ENCODE data around the gene ANTXRL.
"Not testable (repeated sequence)": the region's sequence is repeated elsewhere in the genome, so short reads cannot be mapped to it uniquely, and the experiment has no call there.

The ANTXRL gene

GRCh38 chr10:46273506-46274477 is 13.0 kb upstream of the ANTXRL start:
- DNase-seq (ENCODE audit: low read depth, low spot score): no peak

- DNase-seq (ENCODE audit: low read depth, low spot score): no peak
These were observed 9.0 kb upstream of the ANTXRL start for GRCh38 chr10:46277840-46278239.

GRCh38 chr10:46282421-46282831 is 4.4 kb upstream of the ANTXRL start:
- not testable (repeated sequence) for DNase-seq (ENCODE audit: low read depth, low spot score)

DNA sequence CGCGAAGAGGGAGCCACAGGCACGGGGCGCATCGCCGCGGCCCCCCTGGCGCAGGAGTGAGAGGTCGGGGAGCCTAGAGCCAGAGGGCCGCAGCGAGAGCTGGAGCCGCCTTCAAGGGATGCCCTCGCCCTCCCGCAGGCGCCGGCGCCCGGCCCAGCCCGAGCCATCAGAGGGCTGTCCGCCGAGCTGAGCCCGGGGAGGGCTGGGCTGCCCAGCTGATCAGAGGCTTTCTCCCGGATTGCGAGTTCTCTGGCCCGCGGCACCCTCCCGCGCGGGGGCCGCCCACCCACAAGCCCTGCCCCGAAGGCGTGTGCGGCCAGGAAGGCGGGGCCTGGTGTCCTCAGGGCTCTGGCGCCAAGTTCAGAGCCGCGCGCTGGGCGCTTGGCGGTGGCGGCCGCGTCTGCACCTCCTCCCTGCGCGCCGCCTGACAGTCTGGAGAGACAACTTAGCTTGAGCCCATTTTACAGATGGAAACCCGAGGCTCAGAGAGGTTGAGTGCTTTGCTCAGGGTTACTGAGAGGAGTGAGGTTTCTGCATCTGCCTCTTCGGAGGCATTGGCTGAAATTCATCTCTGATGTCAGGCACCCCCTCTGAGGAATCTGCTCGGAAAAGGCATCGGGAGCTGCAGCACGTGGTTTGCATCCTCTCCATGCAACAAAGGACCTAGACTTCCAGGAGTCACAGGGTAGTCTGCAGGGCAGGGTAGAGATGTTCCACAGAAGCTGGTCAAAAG is 3.8 kb upstream of the ANTXRL start:
- no peak for DNase-seq (ENCODE audit: low read depth, low spot score)

GRCh38 chr10:46283580-46284285 is 3.1 kb upstream of the ANTXRL start:
- DNase-seq (ENCODE audit: low read depth, low spot score): no peak

- no peak for DNase-seq (ENCODE audit: low read depth, low spot score)
These were observed 2.2 kb upstream of the ANTXRL start for GRCh38 chr10:46284286-46285229.

DNA sequence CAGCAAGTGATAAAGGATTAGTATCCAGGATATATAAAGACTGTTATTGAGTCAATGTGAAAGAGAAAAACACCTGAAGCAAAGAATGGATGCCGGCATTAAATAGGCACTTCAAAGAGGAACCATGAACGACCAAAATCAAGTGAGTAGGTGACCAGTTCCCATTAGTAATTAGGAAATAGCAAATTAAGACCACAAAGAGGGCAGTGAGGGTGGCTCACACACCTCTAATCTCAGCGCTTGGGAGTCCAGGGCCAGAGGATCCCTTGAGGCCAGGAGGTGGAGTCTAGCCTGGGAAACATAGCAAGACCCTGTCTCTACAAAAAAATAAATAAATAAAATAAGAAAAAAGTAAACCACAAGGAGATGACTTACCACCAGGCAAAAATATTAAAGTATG is 1.5 kb upstream of the ANTXRL start:
- DNase-seq (ENCODE audit: low read depth, low spot score): no peak

DNA sequence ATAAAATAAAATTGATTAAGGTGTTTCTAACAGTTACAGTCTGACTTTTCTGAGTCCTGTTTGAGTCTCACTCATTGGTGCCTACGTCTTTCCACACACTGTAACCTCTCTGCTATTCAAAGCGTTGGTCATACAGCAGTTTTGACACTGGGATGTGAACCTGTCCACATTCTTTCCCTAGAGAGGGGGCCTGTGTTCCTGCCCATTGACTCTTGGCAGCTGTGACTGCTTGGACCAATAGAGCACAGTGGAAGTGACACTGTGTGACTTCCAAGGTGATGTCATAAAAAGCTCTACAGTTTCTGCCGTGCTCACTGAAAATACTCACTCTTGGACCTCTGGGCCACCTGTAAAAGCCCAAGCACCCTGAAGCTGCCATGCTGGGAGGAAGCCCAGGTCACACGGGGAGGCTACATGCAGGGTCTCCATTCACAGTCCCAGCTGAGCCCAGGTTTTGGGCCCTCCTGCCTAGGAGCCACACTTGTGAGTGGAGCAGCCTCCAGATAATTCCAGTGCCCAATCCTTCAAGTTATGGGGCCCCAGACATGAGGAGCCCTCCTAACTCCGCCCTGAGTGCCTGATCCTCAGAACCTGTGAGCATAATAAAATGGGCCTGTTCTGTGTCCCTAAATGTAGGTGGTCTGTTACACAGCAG is 704 bp upstream of the ANTXRL start:
- no peak for DNase-seq (ENCODE audit: low read depth, low spot score)

DNA sequence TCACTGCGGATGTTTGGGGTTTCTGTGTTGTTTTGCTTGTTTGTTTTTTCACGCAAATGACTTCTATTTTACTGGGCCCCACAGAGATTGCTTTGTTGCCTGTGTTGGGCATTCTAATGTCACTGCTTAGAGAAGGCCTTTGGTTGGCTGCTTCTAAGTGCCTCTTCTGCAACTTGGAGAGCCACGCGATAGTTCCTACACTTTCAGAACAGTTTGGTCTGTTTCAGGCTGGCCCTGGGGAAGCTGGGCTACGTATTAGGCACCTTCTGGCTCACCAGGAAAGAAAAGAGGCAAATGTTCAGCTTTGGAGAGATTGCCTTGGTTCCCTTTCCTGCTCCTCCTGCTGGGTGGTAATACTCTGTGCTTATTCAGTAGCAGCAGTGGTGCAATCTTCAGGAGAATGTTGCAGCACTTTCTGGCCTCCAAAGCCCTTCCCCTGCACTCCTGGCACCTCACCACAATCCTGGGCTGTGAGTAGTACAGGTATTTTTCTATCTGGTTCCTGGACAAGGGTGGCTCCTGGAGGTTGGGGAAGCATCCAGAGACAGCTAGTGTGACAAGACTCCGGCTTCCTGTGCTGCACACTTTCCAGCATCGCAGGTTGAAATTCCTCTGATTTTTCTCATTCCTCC is 1.2 kb downstream of the ANTXRL start:
- DNase-seq (ENCODE audit: low read depth, low spot score): no peak

GRCh38 chr10:46288601-46289206 is 1.9 kb downstream of the ANTXRL start:
- DNase-seq (ENCODE audit: low read depth, low spot score): no peak

GRCh38 chr10:46289209-46289810 is 2.5 kb downstream of the ANTXRL start:
- no peak for DNase-seq (ENCODE audit: low read depth, low spot score)

DNA sequence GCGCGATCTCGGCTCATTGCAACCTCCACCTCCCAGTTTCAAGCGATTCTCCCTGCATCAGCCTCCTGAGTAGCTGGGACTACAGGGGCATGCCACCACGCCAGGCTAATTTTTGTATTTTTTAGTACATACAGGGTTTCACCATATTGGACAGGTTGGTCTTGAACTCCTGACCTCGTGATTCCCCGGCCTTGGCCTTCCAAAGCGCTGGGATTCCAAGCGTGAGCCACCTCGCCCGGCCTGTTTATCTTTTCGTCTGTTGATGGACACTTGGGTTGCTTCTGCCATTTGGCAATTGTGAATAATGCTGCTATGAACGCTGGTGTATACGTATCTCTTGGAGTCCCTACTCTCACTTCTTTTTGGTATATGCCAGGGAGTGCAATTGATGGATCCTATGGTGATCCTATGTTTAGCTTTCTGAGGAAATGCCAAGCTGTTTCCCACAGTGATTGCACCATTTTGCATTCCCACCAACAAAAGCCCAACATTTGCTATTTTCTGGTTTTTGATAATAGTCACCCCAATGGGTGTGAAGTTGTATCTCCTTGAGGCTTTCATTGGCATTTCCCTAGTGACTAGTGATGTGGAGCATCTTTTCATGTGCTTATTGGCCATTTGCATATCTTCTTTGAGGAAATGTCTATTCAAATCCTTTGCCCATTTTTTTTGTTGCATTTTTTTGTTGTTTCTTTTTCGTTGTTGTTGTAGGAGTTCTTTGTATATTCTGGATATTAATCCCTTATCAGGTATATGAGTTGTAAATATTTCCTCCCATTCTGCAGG is 3.5 kb downstream of the ANTXRL start:
- no peak for DNase-seq (ENCODE audit: low read depth, low spot score)

DNA sequence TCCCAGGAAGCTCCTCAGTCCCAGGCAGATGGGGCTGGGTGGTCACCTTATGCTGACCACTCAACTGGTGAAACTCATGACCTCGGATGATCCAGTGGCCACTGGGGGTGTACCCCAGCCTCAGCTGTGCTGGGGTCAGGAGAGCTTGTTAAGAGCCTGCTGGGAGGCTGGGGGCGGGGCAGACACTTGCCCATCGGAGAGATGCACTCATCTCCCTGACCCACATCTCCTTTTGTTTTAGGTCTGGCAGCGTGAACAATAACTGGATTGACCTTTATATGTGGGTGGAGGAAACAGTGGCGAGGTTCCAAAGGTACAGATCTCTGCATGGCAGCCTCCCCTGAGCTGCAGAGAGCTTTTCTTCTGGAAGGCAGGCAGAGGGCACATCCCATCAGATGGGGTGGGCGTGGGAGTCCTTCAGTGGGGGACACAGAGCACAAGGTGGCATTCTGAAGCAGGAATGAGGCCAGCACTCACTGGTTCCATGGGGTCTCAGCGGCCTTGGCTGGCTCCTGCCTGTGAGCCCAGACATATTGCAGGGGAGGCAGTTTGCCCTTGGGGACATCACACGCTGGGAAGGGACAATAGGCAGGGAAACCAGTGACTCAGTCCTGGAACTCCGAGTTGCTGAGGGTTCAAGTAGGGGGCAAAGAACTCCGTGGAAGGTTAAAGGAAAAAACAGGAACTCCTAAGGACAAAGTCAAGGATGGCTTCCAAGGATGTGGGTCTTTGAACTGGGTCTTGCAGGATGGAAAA is 5.2 kb downstream of the ANTXRL start:
- DNase-seq (ENCODE audit: low read depth, low spot score): no peak

- DNase-seq (ENCODE audit: low read depth, low spot score): no peak
These were observed 5.8 kb downstream of the ANTXRL start for GRCh38 chr10:46292573-46293023.

- no peak for DNase-seq (ENCODE audit: low read depth, low spot score)
These were observed 6.4 kb downstream of the ANTXRL start for GRCh38 chr10:46293228-46293627.

DNA sequence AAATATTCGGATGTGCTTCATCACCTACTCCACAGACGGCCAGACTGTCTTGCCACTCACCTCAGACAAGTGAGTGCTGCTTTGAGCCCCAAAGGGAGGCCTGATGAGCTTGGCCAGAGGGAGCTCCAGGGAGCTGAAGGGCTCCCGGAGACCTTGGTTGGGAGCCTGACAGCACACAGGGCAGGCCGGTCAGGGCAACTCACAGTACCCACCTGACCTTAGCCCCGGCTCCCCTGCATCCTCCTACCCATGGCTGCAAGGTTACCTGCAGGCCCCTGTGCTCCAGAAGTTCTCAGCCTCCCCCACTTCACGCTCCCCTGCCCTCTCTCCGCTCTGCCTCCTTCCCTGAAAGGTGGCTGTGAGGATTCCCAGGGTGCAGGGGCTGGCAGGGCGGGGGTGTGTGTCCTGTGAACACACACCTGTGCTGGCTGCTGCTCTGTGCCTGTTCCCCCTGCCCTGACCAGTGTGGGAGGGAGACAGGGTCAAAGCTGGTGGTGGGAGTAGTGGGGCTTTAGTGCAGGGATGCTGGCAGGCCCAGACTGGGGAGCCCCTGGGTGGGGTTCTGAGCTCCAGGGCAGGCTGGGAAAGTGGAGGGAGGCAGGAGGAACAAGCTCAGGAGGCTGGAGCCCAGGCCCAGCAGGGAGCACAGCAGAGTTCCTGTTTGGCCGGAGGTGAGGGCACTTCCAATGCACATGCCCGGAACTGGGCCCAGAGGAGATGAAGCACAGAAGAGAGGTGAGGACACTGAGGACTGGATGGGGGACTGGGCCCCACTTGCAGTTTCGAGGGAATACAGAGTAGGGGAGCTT is 7.2 kb downstream of the ANTXRL start:
- no peak for DNase-seq (ENCODE audit: low read depth, low spot score)

Measured in brain pericyte (primary cell).